NCI-H446 (cell line): ENCODE data around the gene RPL32.
"Not testable (repeated sequence)": the region's sequence is repeated elsewhere in the genome, so short reads cannot be mapped to it uniquely, and the experiment has no call there.

ENCODE experiments used
- DNase-seq, 2 experiments: peaks; one replicate each; lab custom pipeline; 2025; lab: John Stamatoyannopoulos, UW

RPL32 gene

DNA sequence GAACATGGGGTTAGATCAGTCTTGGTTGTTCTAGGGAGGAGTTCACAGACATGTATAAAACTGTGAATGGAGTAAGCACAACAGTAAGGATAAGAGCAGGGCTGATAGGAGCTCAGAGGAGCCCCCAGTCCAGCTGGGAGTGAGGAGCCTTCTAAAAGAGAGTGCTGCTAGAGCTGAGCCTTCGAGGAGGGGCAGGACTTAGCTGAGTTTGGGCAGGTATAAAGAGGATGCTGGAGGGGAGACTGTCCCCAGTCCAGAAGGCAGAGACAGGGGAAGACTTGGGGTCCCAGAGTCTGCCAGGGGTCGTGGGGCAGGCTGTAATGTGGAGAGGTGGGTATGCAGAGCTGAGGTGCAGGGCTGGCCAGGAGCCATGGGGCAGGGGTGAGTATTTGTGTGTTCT lies 32.8 kb downstream of the RPL32 start:
- DNase-seq: no peak

GRCh38 chr3:12807601-12808359 lies 33.6 kb downstream of the RPL32 start:
- DNase-seq: no peak

DNA sequence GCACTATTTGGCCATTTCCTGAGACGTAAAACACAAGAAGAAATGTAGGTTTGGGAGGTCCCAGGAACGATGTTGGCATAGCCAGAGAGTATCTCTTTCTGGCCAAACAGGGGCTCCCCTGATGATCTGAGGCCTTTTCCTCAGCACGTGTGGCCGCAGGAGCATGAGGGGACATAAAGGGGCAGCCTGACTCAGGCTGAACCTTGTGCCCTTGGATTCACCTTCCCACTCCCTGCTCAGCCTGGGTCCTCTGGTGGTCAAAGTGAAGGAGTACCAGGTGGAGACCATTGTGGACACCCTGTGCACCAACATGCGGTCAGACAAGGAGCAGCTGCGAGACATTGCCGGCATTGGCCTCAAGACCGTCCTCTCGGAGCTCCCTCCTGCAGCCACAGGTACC lies 34.3 kb downstream of the RPL32 start:
- DNase-seq: no peak

DNA sequence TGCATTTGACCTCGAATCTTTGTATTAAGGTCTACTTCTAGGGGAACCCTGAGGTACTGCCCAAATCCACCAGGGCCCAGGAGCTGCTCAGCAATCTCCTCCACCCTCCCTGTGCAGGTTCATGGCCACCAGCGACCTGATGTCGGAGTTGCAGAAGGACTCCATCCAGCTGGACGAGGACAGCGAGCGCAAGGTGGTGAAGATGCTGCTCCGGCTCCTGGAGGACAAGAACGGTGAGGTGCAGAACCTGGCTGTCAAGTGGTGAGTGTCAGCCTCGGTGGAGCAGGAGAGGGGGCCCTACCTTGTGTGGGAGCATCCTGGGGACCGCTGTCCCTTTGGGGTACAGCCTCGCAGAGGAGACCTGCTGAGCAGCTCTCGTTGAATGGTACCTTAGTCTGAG lies 38.0 kb downstream of the RPL32 start:
- no peak for DNase-seq

DNA sequence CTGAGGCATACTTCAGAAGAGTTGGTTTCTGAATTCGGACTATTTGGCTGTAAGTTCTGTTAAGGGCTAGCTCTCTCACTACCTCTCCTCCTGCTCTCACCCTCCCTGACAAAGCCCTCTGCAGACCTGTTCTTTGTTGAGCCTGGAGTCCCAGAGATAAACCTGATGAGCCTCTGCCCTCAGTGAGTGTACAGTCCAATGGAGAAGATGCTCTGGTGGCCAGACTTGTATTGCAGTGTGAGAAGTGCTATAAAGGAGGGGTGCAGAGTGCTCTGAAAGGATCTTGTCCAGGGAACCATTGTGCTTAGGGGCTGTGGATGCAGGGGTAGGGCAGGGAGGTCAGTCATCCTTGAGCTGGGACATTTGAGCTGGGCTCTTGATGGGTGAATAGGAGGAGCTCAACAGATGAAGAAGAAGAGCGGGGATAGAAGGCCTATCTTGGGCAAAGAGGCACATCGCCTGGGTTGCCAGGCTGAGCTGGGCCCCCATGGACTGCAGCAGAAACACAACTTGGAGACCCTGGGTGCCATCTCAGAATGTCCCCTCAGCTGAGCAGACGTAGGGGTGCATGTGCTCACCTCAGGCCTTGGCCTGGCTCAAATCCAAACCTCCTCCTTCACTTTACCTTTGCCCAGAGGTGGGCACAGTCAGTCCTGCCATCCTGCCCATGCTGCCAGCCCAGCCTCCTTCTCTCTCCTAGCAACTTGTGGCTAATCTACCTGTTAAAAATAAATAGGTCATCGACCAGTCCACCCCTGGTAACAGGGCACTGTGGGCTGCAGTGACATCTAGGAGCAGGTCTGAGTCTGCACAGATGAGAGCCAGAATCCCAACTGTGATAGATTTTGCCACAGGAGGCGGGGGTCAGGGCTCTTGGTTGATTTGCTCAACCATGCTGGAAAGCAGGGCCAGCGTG lies 41.6 kb downstream of the RPL32 start:
- no peak for DNase-seq

DNA sequence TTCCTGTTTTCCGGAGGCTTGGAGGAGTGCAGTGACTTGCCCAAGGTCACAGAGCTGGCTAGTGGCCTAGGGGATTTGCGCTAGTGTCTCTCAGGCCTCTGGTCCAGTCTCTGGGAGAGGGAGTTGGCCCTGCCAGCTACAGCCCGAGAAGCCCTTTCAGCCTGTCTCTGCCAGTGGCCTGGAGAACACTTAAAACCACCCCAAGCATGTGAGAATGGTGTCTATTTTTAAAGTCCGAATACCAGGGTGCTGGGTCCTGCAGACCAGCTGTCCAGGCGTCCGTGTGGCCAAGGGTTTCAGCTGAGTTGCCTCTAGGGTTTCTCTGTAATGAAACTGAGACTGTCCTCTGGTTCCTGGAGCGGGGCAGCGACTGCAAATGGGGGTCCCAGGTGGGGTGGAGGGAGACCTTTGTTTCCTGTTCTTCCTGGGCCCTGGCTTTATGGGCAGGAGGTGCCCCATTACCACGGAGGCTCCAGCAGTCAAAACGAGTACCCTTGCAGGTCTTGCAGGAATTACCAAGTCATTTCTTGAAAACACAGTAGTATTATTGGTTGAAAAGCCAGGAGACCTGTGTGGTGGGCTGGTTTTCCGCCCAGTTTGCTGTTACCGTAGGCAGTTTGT lies 42.7 kb downstream of the RPL32 start:
- no peak for DNase-seq

GRCh38 chr3:12797892-12798558 lies 43.3 kb downstream of the RPL32 start:
- no peak for DNase-seq

DNA sequence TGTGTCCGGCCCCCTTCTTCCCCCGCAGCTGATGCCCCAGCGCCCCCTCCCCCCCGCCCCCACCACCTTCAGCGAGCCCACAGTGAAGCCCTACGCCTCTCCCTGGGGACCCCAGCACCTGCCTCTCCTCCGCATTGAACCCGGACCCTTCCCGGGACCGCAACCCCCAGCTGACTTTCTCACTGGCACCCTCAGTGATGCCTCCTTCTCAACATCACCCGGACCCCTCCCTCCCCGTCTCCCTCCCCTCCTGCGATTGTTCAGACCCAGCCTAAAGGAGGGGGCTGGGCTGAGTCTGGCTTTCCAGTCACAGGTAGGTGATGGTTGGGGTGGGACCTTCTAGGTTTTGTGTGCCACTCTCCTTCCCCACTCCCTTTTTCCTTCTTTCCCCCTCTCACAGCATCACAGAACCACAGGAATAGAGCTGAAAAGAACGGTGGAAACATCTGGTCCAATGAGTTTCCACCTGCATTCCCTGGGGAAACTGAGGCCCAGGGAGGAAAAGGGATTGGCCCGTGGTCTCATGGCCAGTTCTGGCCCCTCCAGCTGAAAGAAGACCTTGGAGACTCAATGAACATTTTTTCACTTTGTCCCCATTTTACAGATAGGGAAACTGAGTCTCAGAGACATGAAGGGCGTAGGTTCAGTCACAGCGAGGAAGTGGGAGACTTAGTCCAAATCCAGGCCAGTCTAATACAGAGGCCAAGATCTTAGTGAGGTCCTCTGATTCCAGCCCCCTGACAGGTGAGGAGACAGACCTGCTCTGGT lies 44.1 kb downstream of the RPL32 start:
- DNase-seq: no peak

GRCh38 chr3:12796171-12797123 lies 44.9 kb downstream of the RPL32 start, which contains the start of gene CAND2:
Gene CAND2, plus strand, starts transcription at chr3:12796680. Its CDS starts 41 bp downstream, at chr3:12796721.
- peak; percentile 15 to 69 for DNase-seq

DNA sequence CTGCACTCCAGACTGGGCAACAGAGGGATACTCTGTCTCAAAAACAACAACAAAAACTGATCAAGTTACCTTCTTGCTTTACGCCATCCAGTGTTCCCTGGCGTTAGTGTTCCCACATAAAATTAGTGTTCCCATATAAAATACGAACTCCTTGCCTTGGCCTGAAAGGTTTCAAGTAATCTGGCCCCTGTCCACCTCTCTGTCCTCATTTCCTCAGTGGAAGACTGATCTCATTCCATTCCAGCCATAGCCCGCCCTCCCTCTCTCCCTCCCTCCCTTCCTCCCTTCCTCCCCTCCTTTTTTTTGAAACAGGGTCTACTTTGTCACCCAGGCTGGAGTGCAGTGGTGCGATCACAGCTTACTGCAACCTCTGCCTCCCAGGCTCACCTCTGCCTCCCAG lies 47.7 kb downstream of the RPL32 start:
- no peak for DNase-seq

DNA sequence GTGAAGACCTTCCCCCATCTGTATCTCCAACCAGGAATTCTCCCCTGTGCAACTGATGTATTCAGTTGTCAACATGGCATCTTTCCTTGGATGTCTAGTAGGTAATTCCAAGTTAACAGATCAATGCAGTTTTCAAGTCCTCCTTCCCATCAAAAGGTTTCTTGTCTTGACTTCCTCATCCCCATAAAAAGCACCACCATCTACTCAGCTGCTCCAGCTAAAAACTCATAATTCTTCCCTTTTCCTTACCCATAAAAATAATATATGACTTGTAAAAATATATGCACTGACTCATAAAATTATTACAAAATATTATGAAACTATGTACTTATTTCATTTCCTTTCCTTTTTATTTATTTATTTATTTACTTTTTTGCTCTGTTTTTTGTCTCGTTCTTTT lies 49.9 kb downstream of the RPL32 start:
- DNase-seq: no peak

GRCh38 chr3:12787967-12788690 lies 53.2 kb downstream of the RPL32 start:
- DNase-seq: not testable (repeated sequence)

DNA sequence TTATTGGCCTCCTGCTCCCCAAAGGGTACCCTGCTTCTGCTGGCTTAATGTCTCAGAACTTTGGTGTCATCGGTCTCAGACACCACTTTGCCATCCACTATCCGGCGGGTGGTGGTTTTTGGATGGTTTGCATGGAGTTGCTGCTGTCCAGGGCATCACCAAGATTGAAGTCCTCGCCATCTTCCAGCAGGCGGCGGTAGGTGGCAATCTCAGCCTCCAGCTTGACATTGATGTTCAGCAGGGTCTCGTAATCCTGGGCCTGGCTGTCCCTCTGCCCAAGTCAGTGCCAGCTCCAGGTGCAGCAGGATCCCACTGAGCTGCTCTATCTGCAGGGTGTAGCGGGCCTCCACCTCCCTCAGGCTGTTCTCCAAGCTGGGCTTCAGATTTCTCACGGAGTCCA lies 54.0 kb downstream of the RPL32 start:
- peak; percentile 29 to 40 for DNase-seq

GRCh38 chr3:12785096-12785495 lies 56.3 kb downstream of the RPL32 start:
- DNase-seq: no peak
